HG03108 (cell line): ENCODE data around the gene SNRK.
"Not testable (repeated sequence)": the region's sequence is repeated elsewhere in the genome, so short reads cannot be mapped to it uniquely, and the experiment has no call there.

Experiments used
- ATAC-seq: cut with Tn5 transposase; IDR thresholded peaks from one replicate; pipeline ENCODE4 v1.9.1; 2021; ENCODE audit warnings: moderate library complexity; ENCODE audit not compliant: unreplicated experiment

The SNRK gene

GRCh38 chr3:43343815-43344214 lies 57.5 kb downstream of the SNRK start:
- no peak for ATAC-seq

- no peak for ATAC-seq
Measured at GRCh38 chr3:43344520-43344919, 58.2 kb downstream of the SNRK start.

GRCh38 chr3:43345246-43345645 lies 58.9 kb downstream of the SNRK start:
- no peak for ATAC-seq

- ATAC-seq, result no peak
Measured at GRCh38 chr3:43345877-43346276, 59.5 kb downstream of the SNRK start.

- ATAC-seq, result no peak
Measured at GRCh38 chr3:43346978-43347749, 60.8 kb downstream of the SNRK start.

- no peak for ATAC-seq
Measured at GRCh38 chr3:43347774-43348173, 61.4 kb downstream of the SNRK start.

- no peak for ATAC-seq
Measured at GRCh38 chr3:43348350-43348749, 62.0 kb downstream of the SNRK start.

- ATAC-seq, result no peak
Measured at GRCh38 chr3:43348852-43349574, 62.7 kb downstream of the SNRK start.

- ATAC-seq, result no peak
Measured at GRCh38 chr3:43349716-43350115, 63.4 kb downstream of the SNRK start.

- ATAC-seq, result no peak
Measured at GRCh38 chr3:43353393-43353792, 67.1 kb downstream of the SNRK start.

GRCh38 chr3:43353923-43354670 lies 67.8 kb downstream of the SNRK start:
- ATAC-seq, result no peak

GRCh38 chr3:43356033-43356432 lies 69.7 kb downstream of the SNRK start:
- ATAC-seq, result not testable (repeated sequence)

- ATAC-seq, result no peak
Measured at GRCh38 chr3:43361077-43361476, 74.7 kb downstream of the SNRK start.

GRCh38 chr3:43362183-43362582 lies 75.8 kb downstream of the SNRK start:
- no peak for ATAC-seq

- no peak for ATAC-seq
Measured at GRCh38 chr3:43362961-43363360, 76.6 kb downstream of the SNRK start.

GRCh38 chr3:43363621-43364266 lies 77.4 kb downstream of the SNRK start:
- no peak for ATAC-seq

GRCh38 chr3:43364494-43364893 lies 78.2 kb downstream of the SNRK start:
- no peak for ATAC-seq

- no peak for ATAC-seq
Measured at GRCh38 chr3:43364926-43365325, 78.6 kb downstream of the SNRK start.

- ATAC-seq, result no peak
Measured at GRCh38 chr3:43365601-43366305, 79.4 kb downstream of the SNRK start.

- no peak for ATAC-seq
Measured at GRCh38 chr3:43366481-43366880, 80.1 kb downstream of the SNRK start.

- ATAC-seq, result no peak
Measured at GRCh38 chr3:43366885-43367284, 80.5 kb downstream of the SNRK start.
